Globus pallidus (tissue), 1 donor: Measurements from ENCODE around the gene PVALB.

Experiments
- DNase-seq: peaks from one replicate; pipeline ENCODE4 v3.0.0-alpha.2; 2015; ENCODE audit warnings: low spot score

PVALB gene

GRCh38 chr22:36816636-36817524, at the start of gene PVALB:
TSS of gene PVALB (minus strand) at chr22:36817035. CDS start at chr22:36817005, 30 bp downstream.
- no peak for DNase-seq

- DNase-seq = no peak
Measured at GRCh38 chr22:36865346-36865745, 48.5 kb upstream of the PVALB start.

- DNase-seq = no peak
Measured at GRCh38 chr22:36864454-36865215, 47.8 kb upstream of the PVALB start.

- no peak for DNase-seq
Measured at GRCh38 chr22:36863979-36864378, 47.1 kb upstream of the PVALB start.

GRCh38 chr22:36863281-36863680, 46.4 kb upstream of the PVALB start:
- no peak for DNase-seq

- no peak for DNase-seq
Measured at GRCh38 chr22:36862251-36863242, 45.7 kb upstream of the PVALB start.

GRCh38 chr22:36860821-36861659, 44.2 kb upstream of the PVALB start, which contains the start of gene NCF4:
TSS of gene NCF4 (plus strand) at chr22:36861006. CDS start at chr22:36861172, 166 bp downstream.
- DNase-seq = peak; percentile 67

- no peak for DNase-seq
Measured at GRCh38 chr22:36860438-36860820, 43.6 kb upstream of the PVALB start.

- no peak for DNase-seq
Measured at GRCh38 chr22:36860017-36860416, 43.2 kb upstream of the PVALB start.

GRCh38 chr22:36858966-36859365, 42.1 kb upstream of the PVALB start:
- no peak for DNase-seq

GRCh38 chr22:36858156-36858555, 41.3 kb upstream of the PVALB start:
- no peak for DNase-seq

GRCh38 chr22:36856792-36857135, 39.9 kb upstream of the PVALB start:
- no peak for DNase-seq

GRCh38 chr22:36856121-36856791, 39.4 kb upstream of the PVALB start:
- DNase-seq = peak; percentile 83

- DNase-seq = no peak
Measured at GRCh38 chr22:36855478-36855877, 38.6 kb upstream of the PVALB start.

- DNase-seq = peak; percentile 51
Measured at GRCh38 chr22:36853407-36854099, 36.7 kb upstream of the PVALB start.

- no peak for DNase-seq
Measured at GRCh38 chr22:36852056-36852973, 35.5 kb upstream of the PVALB start.

GRCh38 chr22:36850682-36851081, 33.8 kb upstream of the PVALB start:
- DNase-seq = no peak

GRCh38 chr22:36850056-36850455, 33.2 kb upstream of the PVALB start:
- DNase-seq = no peak

- DNase-seq = no peak
Measured at GRCh38 chr22:36846949-36847348, 30.1 kb upstream of the PVALB start.
